Measurements from ENCODE around the gene SLC17A1. TPM values are rescaled to one million over a fixed set of nuclear protein-coding genes. Genes with fewer than 3 reads are reported as not detected.

Gene SLC17A1
- total RNA-seq, 1 donor from 2014 or later, result not detected

- TF ChIP-seq CTCF (IDR thresholded peaks at IDR 0.05; ENCODE audit: unreplicated experiment), result no peak
- no peak overlapping the region for H3K27ac Mint-ChIP-seq
- peaks cover 37% of the 10 kb centered on the region for H3K27me3 Mint-ChIP-seq (ENCODE audit: low read depth)
- peaks cover 4% of the 10 kb centered on the region for H3K9me3 Mint-ChIP-seq
- no peaks in the 10 kb centered on the region for H3K4me1 Mint-ChIP-seq
- no peak for DNase-seq (ENCODE audit: low spot score in 2 of 2, unreplicated experiment in 2 of 2)
- no peaks in the 10 kb centered on the region for H3K36me3 Mint-ChIP-seq
- H3K4me3 Mint-ChIP-seq, result no peak overlapping the region
Observed at GRCh38 chr6:25866011-25866410, 34.2 kb upstream of the SLC17A1 start.

GRCh38 chr6:25863360-25863759, 31.5 kb upstream of the SLC17A1 start:
- Mint-ChIP-seq H3K36me3 (no peaks in the 10 kb centered on the region), H3K4me3 (no peak overlapping the region)

GRCh38 chr6:25862199-25862598, 30.3 kb upstream of the SLC17A1 start:
- no peaks in the 10 kb centered on the region for H3K36me3 Mint-ChIP-seq
- DNase-seq (ENCODE audit: low spot score in 2 of 2, unreplicated experiment in 2 of 2), result no peak
- H3K27ac Mint-ChIP-seq, result no peak overlapping the region
- H3K4me3 Mint-ChIP-seq, result no peak overlapping the region
- TF ChIP-seq CTCF (IDR thresholded peaks at IDR 0.05; ENCODE audit: unreplicated experiment), result no peak
- no peaks in the 10 kb centered on the region for H3K4me1 Mint-ChIP-seq
- peaks cover 39% of the 10 kb centered on the region for H3K27me3 Mint-ChIP-seq (ENCODE audit: low read depth)
- peaks cover 4% of the 10 kb centered on the region for H3K9me3 Mint-ChIP-seq

More at GRCh38 chr6:25863360-25863759, 31.5 kb upstream of the SLC17A1 start:
- Mint-ChIP-seq H3K4me1 (no peaks in the 10 kb centered on the region), H3K27me3 (ENCODE audit: low read depth) (peaks cover 39% of the 10 kb centered on the region), H3K27ac (no peak overlapping the region), H3K9me3 (peaks cover 4% of the 10 kb centered on the region)
- no peak for TF ChIP-seq CTCF (IDR thresholded peaks at IDR 0.05; ENCODE audit: unreplicated experiment)
- DNase-seq (ENCODE audit: low spot score in 2 of 2, unreplicated experiment in 2 of 2), result no peak

- H3K4me1 Mint-ChIP-seq, result no peaks in the 10 kb centered on the region
- no peak overlapping the region for H3K4me3 Mint-ChIP-seq
- H3K36me3 Mint-ChIP-seq, result no peaks in the 10 kb centered on the region
- TF ChIP-seq CTCF (IDR thresholded peaks at IDR 0.05; ENCODE audit: unreplicated experiment), result no peak
- no peaks in the 10 kb centered on the region for H3K9me3 Mint-ChIP-seq
- peaks cover 32% of the 10 kb centered on the region for H3K27me3 Mint-ChIP-seq (ENCODE audit: low read depth)
- DNase-seq (ENCODE audit: low spot score in 2 of 2, unreplicated experiment in 2 of 2), result no peak
- no peak overlapping the region for H3K27ac Mint-ChIP-seq
Observed at GRCh38 chr6:25852756-25853155, 20.9 kb upstream of the SLC17A1 start.

GRCh38 chr6:25851961-25852360, 20.1 kb upstream of the SLC17A1 start:
- Mint-ChIP-seq H3K9me3 (peaks cover 4% of the 10 kb centered on the region), H3K4me3 (no peak overlapping the region), H3K27ac (no peak overlapping the region), H3K36me3 (no peaks in the 10 kb centered on the region), H3K4me1 (no peaks in the 10 kb centered on the region), H3K27me3 (ENCODE audit: low read depth) (peaks cover 35% of the 10 kb centered on the region)
- no peak for TF ChIP-seq CTCF (IDR thresholded peaks at IDR 0.05; ENCODE audit: unreplicated experiment)
- no peak for DNase-seq (ENCODE audit: low spot score in 2 of 2, unreplicated experiment in 2 of 2)

- Mint-ChIP-seq H3K27me3 (ENCODE audit: low read depth) (peaks cover 32% of the 10 kb centered on the region), H3K27ac (no peak overlapping the region), H3K4me1 (no peaks in the 10 kb centered on the region), H3K36me3 (no peaks in the 10 kb centered on the region), H3K4me3 (no peak overlapping the region), H3K9me3 (peaks cover 5% of the 10 kb centered on the region)
- no peak for TF ChIP-seq CTCF (IDR thresholded peaks at IDR 0.05; ENCODE audit: unreplicated experiment)
- DNase-seq (ENCODE audit: low spot score in 2 of 2, unreplicated experiment in 2 of 2), result no peak
Observed at GRCh38 chr6:25844518-25844917, 12.7 kb upstream of the SLC17A1 start.
